HG02973 (cell line): ENCODE data around the gene CATSPERZ.

Experiments
- ATAC-seq: cut with Tn5 transposase; IDR thresholded peaks from one replicate; pipeline ENCODE4 v1.9.1; 2021; ENCODE audit warnings: moderate library complexity; ENCODE audit not compliant: unreplicated experiment

Gene CATSPERZ

GRCh38 chr11:64299847-64300648, at the start of gene CATSPERZ:
TSS of gene CATSPERZ (plus strand) at chr11:64300358. CDS start at chr11:64300411, 53 bp downstream.
- no peak for ATAC-seq

GRCh38 chr11:64250415-64251015, 49.6 kb upstream of the CATSPERZ start:
- no peak for ATAC-seq

- no peak for ATAC-seq
Measured at GRCh38 chr11:64251016-64251752, 49.0 kb upstream of the CATSPERZ start, which contains the start of gene PLCB3. TSS of gene PLCB3 (plus strand) at chr11:64251530. CDS start at chr11:64251650, 120 bp downstream.

GRCh38 chr11:64251753-64252002, 48.5 kb upstream of the CATSPERZ start:
- no peak for ATAC-seq

GRCh38 chr11:64252003-64252872, 47.9 kb upstream of the CATSPERZ start:
- ATAC-seq, result no peak

GRCh38 chr11:64253043-64253442, 47.1 kb upstream of the CATSPERZ start:
- no peak for ATAC-seq

- no peak for ATAC-seq
Measured at GRCh38 chr11:64253481-64253880, 46.7 kb upstream of the CATSPERZ start.

GRCh38 chr11:64254326-64254725, 45.8 kb upstream of the CATSPERZ start:
- ATAC-seq, result no peak

- ATAC-seq, result no peak
Measured at GRCh38 chr11:64255135-64256128, 44.7 kb upstream of the CATSPERZ start.

GRCh38 chr11:64256300-64256699, 43.9 kb upstream of the CATSPERZ start:
- no peak for ATAC-seq

- no peak for ATAC-seq
Measured at GRCh38 chr11:64258356-64258755, 41.8 kb upstream of the CATSPERZ start.

GRCh38 chr11:64258946-64259532, 41.1 kb upstream of the CATSPERZ start:
- no peak for ATAC-seq

GRCh38 chr11:64259533-64260067, 40.6 kb upstream of the CATSPERZ start:
- no peak for ATAC-seq

- ATAC-seq, result no peak
Measured at GRCh38 chr11:64260147-64260708, 39.9 kb upstream of the CATSPERZ start.

GRCh38 chr11:64261556-64262080, 38.5 kb upstream of the CATSPERZ start:
- no peak for ATAC-seq

- ATAC-seq, result no peak
Measured at GRCh38 chr11:64262271-64263002, 37.7 kb upstream of the CATSPERZ start.

- ATAC-seq, result no peak
Measured at GRCh38 chr11:64263021-64263946, 36.9 kb upstream of the CATSPERZ start.
